H1 (cell line): ENCODE measurements around the gene NPBWR2. TPM values are rescaled to one million over a fixed set of nuclear protein-coding genes. Genes with fewer than 3 reads are reported as not detected.

Experiments used
- CTCF ChIA-PET: fragments of 300-600 bp; sonication (Branson Sonifier 250); formaldehyde crosslinking; loops from one replicate; lab custom pipeline; 2021; ENCODE audit not compliant: partially characterized antibody; lab: Charles Lee
- POLR2A ChIA-PET: fragments of 300-600 bp; sonication (Branson Sonifier 250); formaldehyde crosslinking; loops from one replicate; lab custom pipeline; 2021; ENCODE audit warnings: inconsistent platforms; ENCODE audit not compliant: partially characterized antibody; lab: Charles Lee
- DNase-seq, 2 experiments: peaks; one replicate each; pipeline versions ENCODE4 v3.0.0 to v3.0.0-alpha.2; 2010 to 2022; ENCODE audit warnings: low spot score in 2 of 2, low read depth in 1 of 2, mixed read lengths in 1 of 2
- FAIRE-seq: peaks from 2 replicates; lab custom pipeline; 2011; peaks lifted over from hg19 to GRCh38; lab: Jason Lieb, UNC
- H2AFZ ChIP-seq: 2 replicates; pipeline ENCODE4 v1.8.1; 2012; ENCODE audit warnings: low read length, inconsistent platforms
- H2AK5ac ChIP-seq: 2 replicates; pipeline ENCODE4 v1.6.1; 2013; ENCODE audit warnings: low read depth, low read length
- H2BK120ac ChIP-seq: replicated peaks from 2 replicates; pipeline ENCODE3; 2013; ENCODE audit warnings: low read depth, low read length, inconsistent platforms
- H2BK12ac ChIP-seq: 2 replicates; pipeline ENCODE4 v1.6.1; 2013; ENCODE audit warnings: low read depth, low read length
- H2BK15ac ChIP-seq: 2 replicates; pipeline ENCODE4 v1.6.1; 2013; ENCODE audit warnings: low read length
- H2BK20ac ChIP-seq: 2 replicates; pipeline ENCODE4 v1.6.1; 2013; ENCODE audit warnings: low read length
- H2BK5ac ChIP-seq: 2 replicates; pipeline ENCODE4 v1.6.1; 2013; ENCODE audit warnings: low read depth, low read length
- H3K14ac ChIP-seq: 2 replicates; pipeline ENCODE4 v1.6.1; 2013; ENCODE audit warnings: inconsistent platforms; ENCODE audit not compliant: insufficient read length
- H3K18ac ChIP-seq: 2 replicates; pipeline ENCODE4 v1.6.1; 2013; ENCODE audit warnings: low read length; ENCODE audit errors: extremely low read depth
- H3K23ac ChIP-seq: 2 replicates; pipeline ENCODE4 v1.6.1; 2013; ENCODE audit warnings: inconsistent platforms; ENCODE audit not compliant: insufficient read length
- H3K23me2 ChIP-seq: 2 replicates; pipeline ENCODE4 v1.6.1; 2013; ENCODE audit warnings: low read depth, low read length
- H3K27ac ChIP-seq: 2 replicates; pipeline ENCODE4 v1.6.1; 2011; ENCODE audit warnings: low read depth, low read length, inconsistent platforms
- H3K27me3 ChIP-seq, 4 experiments: replicated peaks in 1 of 4; 1 replicate in 1 of 4; 2 replicates in 3 of 4; pipeline versions ENCODE4 v1.6.1 to v1.8.1; 2011 to 2013; ENCODE audit warnings: low read length in 3 of 4, mild to moderate bottlenecking in 3 of 4, inconsistent platforms in 2 of 4, mixed read lengths in 2 of 4, moderate library complexity in 1 of 4; ENCODE audit not compliant: control insufficient read depth in 3 of 4, insufficient read depth in 3 of 4; ENCODE audit errors: extremely low read depth in 1 of 4
- H3K36me3 ChIP-seq, 4 experiments: 2 replicates each; pipeline versions ENCODE4 v1.6.1 to v1.8.1; 2011 to 2013; ENCODE audit warnings: mild to moderate bottlenecking in 4 of 4, low read length in 3 of 4, moderate library complexity in 2 of 4, control low read depth in 1 of 4, inconsistent platforms in 1 of 4; ENCODE audit not compliant: insufficient read depth in 4 of 4, control insufficient read depth in 2 of 4
- H3K4ac ChIP-seq: replicated peaks from 2 replicates; pipeline ENCODE3; 2013; ENCODE audit warnings: low read length, low read depth, mixed read lengths, inconsistent platforms; ENCODE audit not compliant: insufficient read length
- H3K4me1 ChIP-seq, 4 experiments: replicated peaks in 1 of 4; 1 replicate in 1 of 4; 2 replicates in 3 of 4; pipeline versions ENCODE4 v1.6.1 to v1.8.1; 2011 to 2013; ENCODE audit warnings: low read length in 3 of 4, inconsistent platforms in 2 of 4, mixed read lengths in 1 of 4; ENCODE audit not compliant: insufficient read depth in 4 of 4, control insufficient read depth in 3 of 4
- H3K4me2 ChIP-seq, 2 experiments: 2 replicates each; pipeline versions ENCODE4 v1.6.1 to v1.8.1; 2011 to 2013; ENCODE audit warnings: low read depth in 2 of 2, low read length in 2 of 2, control low read depth in 1 of 2, inconsistent platforms in 1 of 2, mild to moderate bottlenecking in 1 of 2; ENCODE audit not compliant: insufficient read depth in 1 of 2
- H3K4me3 ChIP-seq, 4 experiments: fragments of 200-600, 300-600 bp in 1 of 4; sonication (generic), shearing (Covaris generic), sonication (Bioruptor Twin) in 1 of 4; 2 replicates each; pipeline versions ENCODE4 v1.5.1 to v1.8.1; 2011 to 2016; ENCODE audit warnings: low read length in 4 of 4, low read depth in 3 of 4, control low read depth in 2 of 4, inconsistent platforms in 2 of 4, mild to moderate bottlenecking in 2 of 4, mixed read lengths in 1 of 4, moderate library complexity in 1 of 4; ENCODE audit not compliant: insufficient read depth in 2 of 4; ENCODE audit errors: extremely low read depth in 1 of 4
- H3K56ac ChIP-seq: replicated peaks from 2 replicates; pipeline ENCODE3; 2013; ENCODE audit warnings: low read depth, mild to moderate bottlenecking, mixed read lengths, low read length, inconsistent platforms; ENCODE audit not compliant: insufficient read length
- H3K79me1 ChIP-seq: 2 replicates; pipeline ENCODE4 v1.6.1; 2013; ENCODE audit warnings: low read depth, low read length, control low read depth
- H3K79me2 ChIP-seq, 2 experiments: 2 replicates each; pipeline versions ENCODE4 v1.6.1 to v1.8.1; 2012 to 2013; ENCODE audit warnings: low read length in 2 of 2, mild to moderate bottlenecking in 2 of 2, inconsistent platforms in 1 of 2; ENCODE audit not compliant: insufficient read depth in 2 of 2, control insufficient read depth in 1 of 2
- H3K9ac ChIP-seq, 4 experiments: replicated peaks in 1 of 4; 1 replicate in 1 of 4; 2 replicates in 3 of 4; pipeline versions ENCODE4 v1.6.1 to v1.8.1; 2011 to 2013; ENCODE audit warnings: low read depth in 3 of 4, low read length in 3 of 4, control low read depth in 2 of 4, mild to moderate bottlenecking in 2 of 4, moderate library complexity in 2 of 4, inconsistent platforms in 1 of 4; ENCODE audit errors: extremely low read depth in 1 of 4
- H3K9me3 ChIP-seq, 2 experiments: 2 replicates each; pipeline versions ENCODE4 v1.6.1 to v1.8.1; 2012 to 2013; ENCODE audit warnings: mild to moderate bottlenecking in 2 of 2, moderate library complexity in 2 of 2, control low read depth in 1 of 2, inconsistent platforms in 1 of 2, low read depth in 1 of 2, low read length in 1 of 2, mixed read lengths in 1 of 2; ENCODE audit not compliant: insufficient read depth in 2 of 2
- H4K20me1 ChIP-seq, 2 experiments: replicated peaks in 1 of 2; 2 replicates each; pipeline versions ENCODE3 to v1.8.1; 2011 to 2013; ENCODE audit warnings: inconsistent platforms in 2 of 2, low read length in 2 of 2, mild to moderate bottlenecking in 1 of 2; ENCODE audit not compliant: insufficient read depth in 2 of 2, control insufficient read depth in 1 of 2
- H4K5ac ChIP-seq: 2 replicates; pipeline ENCODE4 v1.6.1; 2013; ENCODE audit warnings: low read length, low read depth, mixed read lengths, inconsistent platforms; ENCODE audit not compliant: insufficient read length
- H4K8ac ChIP-seq: 2 replicates; pipeline ENCODE4 v1.8.0; 2013; ENCODE audit warnings: mild to moderate bottlenecking, moderate library complexity, low read length, inconsistent platforms; ENCODE audit not compliant: insufficient read depth; ENCODE audit errors: extremely low read depth
- H4K91ac ChIP-seq: replicated peaks from 2 replicates; pipeline ENCODE3; 2013; ENCODE audit warnings: low read length, mixed read lengths, inconsistent platforms; ENCODE audit not compliant: insufficient read length
- WGBS, 2 experiments: shearing (Covaris generic) in 1 of 2; methylation state at CpG; one replicate each; pipeline versions ENCODE4 v1.1.6 to v1.1.7; 2013 to 2015; ENCODE audit warnings: low lambda C conversion rate in 2 of 2, mixed read lengths in 2 of 2, inconsistent platforms in 1 of 2, low coverage in 1 of 2, missing lambda C conversion rate in 1 of 2; ENCODE audit not compliant: insufficient replicate concordance in 2 of 2, insufficient coverage in 1 of 2, insufficient read length in 1 of 2; ENCODE audit errors: extremely low coverage in 1 of 2, missing lambda C conversion rate in 1 of 2; 5-methylcytosine and 5-hydroxymethylcytosine counted together
- polyA plus RNA-seq, 7 experiments: library from polyadenylated mRNA; depleted of rRNA in 3 of 7; stranded (reverse) in 5 of 7; unstranded in 2 of 7; fragments of >200 nt in 5 of 7; fragments of 200-250 nt in 2 of 7; gene quantifications; 1 replicate in 5 of 7; 2 replicates in 1 of 7; 4 replicates in 1 of 7; pipeline versions ENCODE4 v1.2.1 to v1.2.3, GENCODE V29; 2011 to 2013; ENCODE audit warnings: missing spikeins in 2 of 7, mixed read lengths in 2 of 7
- total RNA-seq: library from RNA; stranded (reverse); fragmentation: NEBNext Ultra II Directional; extraction: Animal tissue kit (Norgen Biotek cat#: 25700); gene quantifications from 2 replicates; pipeline ENCODE4 v1.2.1, GENCODE V29; 2021

Gene NPBWR2
- total and polyA plus RNA-seq, 2 of the 8 experiments (the other 6 are each of a cell fraction or from before 2014, with no cell fraction given): not detected

- H3K18ac ChIP-seq: no peak overlapping the region
- H3K14ac ChIP-seq: no peak overlapping the region
- 77% methylated on average over 8 of the region's 8 CpGs; no CpG with 5 or more reads in 1 of the 2 experiments for WGBS, 2 experiments
- no peak overlapping the region for H3K9ac ChIP-seq
- H3K4ac ChIP-seq: no peak overlapping the region
- FAIRE-seq (no peak), DNase-seq (peak in 1 of 2 experiments; percentile 57)
- ChIA-PET POLR2A (interaction anchor here (1.0 kb wide), 1 partner anchor 71 kb away, joined by 3 read pairs; the partner anchor contains the start of gene TCEA2), CTCF (interaction anchor here (0.6 to 1.0 kb wide), 5 partner anchors 14 to 121 kb away, joined by 3 to 4 read pairs (median 3); no protein-coding TSS in a partner anchor)
- H3K27me3 ChIP-seq: no peaks in the 10 kb centered on the region
- H4K91ac ChIP-seq: no peak overlapping the region
- no peak overlapping the region for H3K4me3 ChIP-seq
- H3K79me1 ChIP-seq: no peaks in the 10 kb centered on the region
- no peaks in the 10 kb centered on the region for H3K79me2 ChIP-seq
- no peaks in the 10 kb centered on the region for H3K36me3 ChIP-seq
- H4K8ac ChIP-seq: no peak overlapping the region
- no peak overlapping the region for H3K56ac ChIP-seq
- no peak overlapping the region for H2BK15ac ChIP-seq
- no peak overlapping the region for H2BK12ac ChIP-seq
- H3K23me2 ChIP-seq: no peaks in the 10 kb centered on the region
- no peaks in the 10 kb centered on the region; a peak in 1 of 7 replicates for H3K4me1 ChIP-seq
- no peak overlapping the region for H2AK5ac ChIP-seq
- H4K5ac ChIP-seq: no peak overlapping the region
- no peak overlapping the region for H2BK5ac ChIP-seq
- no peak overlapping the region for H2BK20ac ChIP-seq
- no peak overlapping the region for H3K27ac ChIP-seq
- no peak overlapping the region for H2AFZ ChIP-seq
- H2BK120ac ChIP-seq: no peak overlapping the region
- no peaks in the 10 kb centered on the region for H3K9me3 ChIP-seq
- no peaks in the 10 kb centered on the region for H4K20me1 ChIP-seq
- no peak overlapping the region for H3K23ac ChIP-seq
- H3K4me2 ChIP-seq: no peak overlapping the region
Observed at GRCh38 chr20:64133951-64134407, 26.6 kb upstream of the NPBWR2 start.
